HG03457 (cell line): ENCODE data around the gene TDP1.
"Not testable (repeated sequence)": the region's sequence is repeated elsewhere in the genome, so short reads cannot be mapped to it uniquely, and the experiment has no call there.

Source experiments
- ATAC-seq: cut with Tn5 transposase; IDR thresholded peaks from one replicate; pipeline ENCODE4 v1.9.1; 2021; ENCODE audit warnings: moderate number of reproducible peaks; ENCODE audit not compliant: unreplicated experiment

TDP1 gene

DNA sequence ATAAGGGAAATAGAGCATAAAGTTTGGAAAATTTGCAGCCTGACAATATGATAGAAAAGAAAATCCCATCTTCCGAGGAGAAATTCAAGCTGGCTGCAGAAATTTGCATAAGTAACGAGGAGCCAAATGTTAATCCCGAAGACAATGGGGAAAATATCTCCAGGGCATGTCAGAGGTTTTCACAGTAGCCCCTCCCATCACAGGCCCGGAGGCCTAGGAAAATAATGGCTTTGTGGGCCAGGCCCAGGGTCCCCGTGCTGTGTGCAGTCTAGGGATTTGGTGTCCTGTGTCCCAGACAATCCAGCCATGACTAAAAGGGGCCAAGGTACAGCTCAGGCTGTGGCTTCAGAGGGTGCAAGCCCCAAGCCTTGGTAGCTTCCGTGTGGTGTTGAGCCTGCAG lies 133.8 kb downstream of the TDP1 start:
- ATAC-seq, result not testable (repeated sequence)

DNA sequence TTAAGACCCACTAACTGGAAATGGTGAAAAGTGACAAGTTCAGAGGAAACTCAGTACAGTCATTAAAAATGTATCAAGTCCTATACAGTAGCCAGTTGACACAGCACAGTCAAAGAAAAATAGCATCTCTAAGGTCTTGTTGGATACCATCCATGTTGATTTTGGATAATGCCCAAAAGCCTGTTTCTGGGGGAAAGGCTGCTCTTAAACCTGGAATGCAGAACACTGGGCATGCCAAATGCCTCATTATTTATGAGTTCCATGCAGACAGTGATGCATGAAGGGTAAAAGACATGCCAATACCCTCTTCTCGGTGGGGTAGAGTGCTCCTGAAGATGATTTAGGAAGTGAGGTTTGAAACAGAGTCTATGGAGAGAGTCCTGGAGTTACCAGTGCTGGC lies 135.7 kb downstream of the TDP1 start:
- no peak for ATAC-seq

DNA sequence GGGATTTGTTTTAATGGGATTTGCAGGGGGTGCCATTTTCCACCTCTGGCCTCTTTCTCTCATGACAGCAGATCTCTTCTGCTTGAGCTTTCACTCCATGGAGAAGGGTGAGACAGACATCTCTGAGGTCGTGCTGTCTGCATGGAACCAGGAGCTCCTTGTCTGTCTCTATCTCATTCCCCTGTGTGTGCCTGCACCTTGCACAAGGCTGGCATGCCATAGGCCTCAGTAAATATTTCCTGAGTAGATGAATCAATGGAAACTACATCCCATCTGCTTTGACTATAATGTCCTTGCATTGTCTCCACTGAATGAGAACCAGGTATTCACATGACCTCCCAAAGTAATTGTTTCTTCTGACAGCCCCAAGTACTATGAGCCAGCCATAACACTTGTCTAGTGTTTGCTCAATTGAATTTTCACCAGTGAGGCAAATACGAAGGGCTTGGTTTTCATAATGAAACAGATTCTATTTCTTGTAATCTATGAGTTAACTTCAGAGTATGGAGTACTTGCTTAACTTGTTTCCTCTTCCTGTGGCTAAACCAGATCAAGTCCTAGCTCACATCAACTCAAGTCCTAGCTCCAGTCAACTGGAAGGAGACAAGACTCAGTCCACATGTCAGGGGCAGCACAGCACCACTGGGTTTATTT lies 138.3 kb downstream of the TDP1 start:
- ATAC-seq, result no peak
